B cell (primary cell): ENCODE data around the gene UQCR11.

Experiments
- EZH2 ChIP-seq: IDR thresholded peaks from 2 replicates; pipeline ENCODE4 v1.6.1; 2012; ENCODE audit warnings: borderline replicate concordance, low read depth, mild to moderate bottlenecking, moderate library complexity, low read length; ENCODE audit not compliant: insufficient read depth, poor library complexity, severe bottlenecking
- TF ChIP-seq, protein P1 (sequence below): fragments of 200-600 bp; IDR thresholded peaks from one replicate; pipeline ENCODE4 v1.8.0; 2022; ENCODE audit warnings: antibody characterized with exemption, mild to moderate bottlenecking

DNA sequence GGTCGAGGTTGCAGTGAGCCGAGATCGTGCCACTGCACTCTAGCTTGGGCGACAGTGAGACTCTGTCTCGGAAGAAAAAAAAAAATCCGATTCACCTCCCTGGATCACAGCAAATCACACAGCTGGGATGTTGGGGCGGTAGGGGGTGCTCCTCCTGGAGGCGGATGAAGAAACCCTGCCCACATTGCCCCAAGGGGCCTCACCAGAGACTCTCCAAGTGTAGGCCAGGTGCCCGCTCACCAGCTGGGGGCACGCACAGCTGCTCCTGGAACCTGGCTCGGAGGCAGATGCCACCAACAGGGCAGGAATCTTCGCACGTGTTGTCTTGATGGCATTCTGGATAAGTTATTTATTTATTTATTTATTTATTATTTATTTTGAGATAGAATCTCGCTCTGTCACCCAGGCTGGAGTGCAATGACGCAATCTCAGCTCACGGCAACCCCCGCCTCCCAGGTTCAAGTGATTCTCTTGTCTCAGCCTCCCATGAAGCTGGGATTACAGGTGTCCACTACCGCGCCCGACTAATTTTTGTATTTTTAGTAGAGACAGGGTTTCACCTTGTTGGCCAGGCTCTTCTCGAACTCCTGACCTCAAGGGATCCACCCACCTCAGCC is 3.1 kb downstream of the UQCR11 start:
- TF ChIP-seq, protein P1, sequence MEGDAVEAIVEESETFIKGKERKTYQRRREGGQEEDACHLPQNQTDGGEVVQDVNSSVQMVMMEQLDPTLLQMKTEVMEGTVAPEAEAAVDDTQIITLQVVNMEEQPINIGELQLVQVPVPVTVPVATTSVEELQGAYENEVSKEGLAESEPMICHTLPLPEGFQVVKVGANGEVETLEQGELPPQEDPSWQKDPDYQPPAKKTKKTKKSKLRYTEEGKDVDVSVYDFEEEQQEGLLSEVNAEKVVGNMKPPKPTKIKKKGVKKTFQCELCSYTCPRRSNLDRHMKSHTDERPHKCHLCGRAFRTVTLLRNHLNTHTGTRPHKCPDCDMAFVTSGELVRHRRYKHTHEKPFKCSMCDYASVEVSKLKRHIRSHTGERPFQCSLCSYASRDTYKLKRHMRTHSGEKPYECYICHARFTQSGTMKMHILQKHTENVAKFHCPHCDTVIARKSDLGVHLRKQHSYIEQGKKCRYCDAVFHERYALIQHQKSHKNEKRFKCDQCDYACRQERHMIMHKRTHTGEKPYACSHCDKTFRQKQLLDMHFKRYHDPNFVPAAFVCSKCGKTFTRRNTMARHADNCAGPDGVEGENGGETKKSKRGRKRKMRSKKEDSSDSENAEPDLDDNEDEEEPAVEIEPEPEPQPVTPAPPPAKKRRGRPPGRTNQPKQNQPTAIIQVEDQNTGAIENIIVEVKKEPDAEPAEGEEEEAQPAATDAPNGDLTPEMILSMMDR = no peak
- TF ChIP-seq EZH2 = no peak
